ENCODE data around the gene FOXQ1. TPM values are rescaled to one million over a fixed set of nuclear protein-coding genes. Genes with fewer than 3 reads are reported as not detected.

The FOXQ1 gene
- total and polyA plus RNA-seq, 2 donors (not counting 3 experiments of a cell fraction or from before 2014, with no cell fraction given), result not detected

GRCh38 chr6:1363298-1363697 is 51.4 kb downstream of the FOXQ1 start:
- Histone ChIP-seq H3K79me2 (ENCODE audit: control insufficient read depth, insufficient read depth, low read length) (no peaks in the 10 kb centered on the region), H3K9me1 (replicated peaks; ENCODE audit: control insufficient read depth, extremely low read depth, insufficient read depth, low read length) (no peaks in the 10 kb centered on the region), H3K4me3 (replicated peaks in 1 of 3; ENCODE audit: insufficient read depth in 1 of 3, low read depth in 1 of 3, low read length in 3 of 3) (no peak overlapping the region), H2AFZ (ENCODE audit: low read depth, low read length) (no peak overlapping the region), H3K4me2 (ENCODE audit: insufficient read depth, low read length) (no peak overlapping the region), H3K36me3 (ENCODE audit: control insufficient read depth in 2 of 2, extremely low read depth in 1 of 2, insufficient read depth in 2 of 2, low read length in 2 of 2) (no peaks in the 10 kb centered on the region), H3K27ac (ENCODE audit: insufficient read depth, low read depth, low read length) (no peak overlapping the region), H3K27me3 (ENCODE audit: control insufficient read depth in 2 of 2, insufficient read depth in 2 of 2, low read length in 2 of 2) (no peaks in the 10 kb centered on the region), H4K20me1 (replicated peaks; ENCODE audit: control insufficient read depth, extremely low read depth, insufficient read depth, low read length) (no peaks in the 10 kb centered on the region), H3K4me1 (ENCODE audit: control insufficient read depth, extremely low read depth, insufficient read depth, low read length) (no peaks in the 10 kb centered on the region), H3K9ac (replicated peaks; ENCODE audit: extremely low read depth, insufficient read depth, low read length) (no peak overlapping the region), H3K9me3 (replicated peaks; ENCODE audit: control insufficient read depth, insufficient read depth, low read length) (no peaks in the 10 kb centered on the region)
- POLR2A ChIA-PET, result no interaction called here
- dilution Hi-C loops (cut with MboI; ENCODE audit: extremely low pct_ligation_motif_present, low sequenced_read_pairs) (no loop called here), intact Hi-C loops (cut with micrococcal nuclease) (no loop called here)
- FAIRE-seq, result no peak
- no TSS peak for BruUV-seq (replicated peaks)
- CTCF ChIA-PET, result interaction anchor here (0.8 to 1.3 kb wide), 3 partner anchors 18 to 73 kb away, joined by 3 to 7 read pairs (median 4); no protein-coding TSS in a partner anchor
- no peak for DNase-seq (ENCODE audit: low read depth, low spot score)
- TF ChIP-seq JUN (IDR thresholded peaks at IDR 0.05; ENCODE audit: borderline replicate concordance, insufficient read depth, insufficient read length, low read depth), result no peak
- no peak for TF ChIP-seq MAX (IDR thresholded peaks at IDR 0.05; ENCODE audit: insufficient read depth, insufficient read length)
- TF ChIP-seq, protein P1, sequence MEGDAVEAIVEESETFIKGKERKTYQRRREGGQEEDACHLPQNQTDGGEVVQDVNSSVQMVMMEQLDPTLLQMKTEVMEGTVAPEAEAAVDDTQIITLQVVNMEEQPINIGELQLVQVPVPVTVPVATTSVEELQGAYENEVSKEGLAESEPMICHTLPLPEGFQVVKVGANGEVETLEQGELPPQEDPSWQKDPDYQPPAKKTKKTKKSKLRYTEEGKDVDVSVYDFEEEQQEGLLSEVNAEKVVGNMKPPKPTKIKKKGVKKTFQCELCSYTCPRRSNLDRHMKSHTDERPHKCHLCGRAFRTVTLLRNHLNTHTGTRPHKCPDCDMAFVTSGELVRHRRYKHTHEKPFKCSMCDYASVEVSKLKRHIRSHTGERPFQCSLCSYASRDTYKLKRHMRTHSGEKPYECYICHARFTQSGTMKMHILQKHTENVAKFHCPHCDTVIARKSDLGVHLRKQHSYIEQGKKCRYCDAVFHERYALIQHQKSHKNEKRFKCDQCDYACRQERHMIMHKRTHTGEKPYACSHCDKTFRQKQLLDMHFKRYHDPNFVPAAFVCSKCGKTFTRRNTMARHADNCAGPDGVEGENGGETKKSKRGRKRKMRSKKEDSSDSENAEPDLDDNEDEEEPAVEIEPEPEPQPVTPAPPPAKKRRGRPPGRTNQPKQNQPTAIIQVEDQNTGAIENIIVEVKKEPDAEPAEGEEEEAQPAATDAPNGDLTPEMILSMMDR (IDR thresholded peaks at IDR 0.05; ENCODE audit: extremely low read depth in 1 of 2, insufficient read depth in 1 of 2, low read depth in 1 of 2, low read length in 2 of 2), result no peak
- TF ChIP-seq MYC (IDR thresholded peaks at IDR 0.05; ENCODE audit: low read depth, low read length), result no peak
- no peak for TF ChIP-seq GATA2 (IDR thresholded peaks at IDR 0.05; ENCODE audit: insufficient read depth, insufficient read length, low read depth, low read length)
- TF ChIP-seq EZH2 (IDR thresholded peaks at IDR 0.05; ENCODE audit: borderline replicate concordance, low read depth, low read length, severe bottlenecking), result no peak
- TF ChIP-seq POLR2A (IDR thresholded peaks at IDR 0.05; ENCODE audit: low read depth, low read length), result no peak
- TF ChIP-seq FOS (IDR thresholded peaks at IDR 0.05; ENCODE audit: borderline replicate concordance, insufficient read depth, low read length), result no peak
- TF ChIP-seq POLR2AphosphoS5 (IDR thresholded peaks at IDR 0.05; ENCODE audit: insufficient read depth, low read depth, low read length), result no peak

All from endothelial cell of umbilical vein (primary cell).